Activated CD4-positive, alpha-beta T cell treated with anti-CD3 and anti-CD28 coated beads, Interleukin-2, amount 50 U/mL, for 48 hours (primary cell): Measurements from ENCODE around the gene APOL1.
"Not testable (repeated sequence)": the region's sequence is repeated elsewhere in the genome, so short reads cannot be mapped to it uniquely, and the experiment has no call there.

Source experiments
- DNase-seq, 2 experiments: peaks; one replicate each; pipeline ENCODE4 v3.0.0-alpha.2; 2020

Gene APOL1, protein sequence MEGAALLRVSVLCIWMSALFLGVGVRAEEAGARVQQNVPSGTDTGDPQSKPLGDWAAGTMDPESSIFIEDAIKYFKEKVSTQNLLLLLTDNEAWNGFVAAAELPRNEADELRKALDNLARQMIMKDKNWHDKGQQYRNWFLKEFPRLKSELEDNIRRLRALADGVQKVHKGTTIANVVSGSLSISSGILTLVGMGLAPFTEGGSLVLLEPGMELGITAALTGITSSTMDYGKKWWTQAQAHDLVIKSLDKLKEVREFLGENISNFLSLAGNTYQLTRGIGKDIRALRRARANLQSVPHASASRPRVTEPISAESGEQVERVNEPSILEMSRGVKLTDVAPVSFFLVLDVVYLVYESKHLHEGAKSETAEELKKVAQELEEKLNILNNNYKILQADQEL

DNA sequence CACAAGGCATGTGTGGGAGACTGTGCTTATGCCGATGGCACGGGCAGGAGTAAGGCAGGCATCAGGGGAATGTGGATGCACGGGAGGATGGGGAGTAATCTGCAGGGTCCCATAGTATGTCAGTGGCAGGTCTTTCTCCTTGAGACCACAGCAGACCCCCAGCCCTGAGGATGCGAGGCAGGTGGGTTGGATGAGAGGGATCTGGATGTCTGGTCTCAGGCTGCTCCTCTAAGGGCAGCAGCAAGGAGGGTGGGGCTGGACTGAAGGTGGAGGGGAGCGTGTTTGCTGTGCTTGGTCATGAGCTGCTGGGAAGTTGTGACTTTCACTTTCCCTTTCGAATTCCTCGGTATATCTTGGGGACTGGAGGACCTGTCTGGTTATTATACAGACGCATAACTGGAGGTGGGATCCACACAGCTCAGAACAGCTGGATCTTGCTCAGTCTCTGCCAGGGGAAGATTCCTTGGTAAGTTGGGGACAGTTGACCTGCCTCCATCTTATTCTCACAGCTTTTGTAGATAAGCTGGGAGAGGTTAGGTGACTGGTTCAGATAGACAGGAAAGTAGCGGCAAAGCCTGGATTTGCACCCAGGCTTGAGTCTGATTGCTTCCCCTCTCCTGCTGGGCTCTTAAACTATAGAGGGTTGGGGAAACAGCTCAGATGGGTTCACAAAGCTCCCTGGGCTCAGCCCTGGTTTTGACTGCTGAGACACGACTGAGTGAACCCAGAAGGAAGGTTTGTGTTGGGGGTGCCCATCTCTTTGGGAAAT, at the start of gene APOL1:
Gene APOL1 (plus strand): TSS at position 380 of the 769 bp plus-strand sequence. CDS start 1,823 bp downstream, outside the sequence.
- peak; percentile 46 to 62 for DNase-seq

DNA sequence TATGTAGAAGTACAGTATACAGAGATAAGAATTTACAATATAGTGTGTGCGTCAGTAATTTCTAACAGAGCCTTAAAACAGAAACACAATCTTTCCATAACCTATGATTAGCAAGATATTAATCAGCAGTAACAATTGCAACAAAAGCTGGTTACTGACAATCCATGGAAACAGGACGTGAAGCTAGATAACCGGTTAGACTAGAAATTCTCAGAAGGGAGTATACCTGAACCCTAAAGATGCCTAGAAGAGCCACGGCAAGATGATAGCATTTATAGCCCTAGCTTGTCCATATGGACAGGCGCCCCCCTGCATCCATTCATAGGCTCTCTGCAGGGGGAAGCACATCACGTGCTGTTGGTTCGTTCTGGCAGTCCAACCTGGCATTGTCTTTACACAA, 49.5 kb upstream of the APOL1 start:
- not testable (repeated sequence) for DNase-seq

DNA sequence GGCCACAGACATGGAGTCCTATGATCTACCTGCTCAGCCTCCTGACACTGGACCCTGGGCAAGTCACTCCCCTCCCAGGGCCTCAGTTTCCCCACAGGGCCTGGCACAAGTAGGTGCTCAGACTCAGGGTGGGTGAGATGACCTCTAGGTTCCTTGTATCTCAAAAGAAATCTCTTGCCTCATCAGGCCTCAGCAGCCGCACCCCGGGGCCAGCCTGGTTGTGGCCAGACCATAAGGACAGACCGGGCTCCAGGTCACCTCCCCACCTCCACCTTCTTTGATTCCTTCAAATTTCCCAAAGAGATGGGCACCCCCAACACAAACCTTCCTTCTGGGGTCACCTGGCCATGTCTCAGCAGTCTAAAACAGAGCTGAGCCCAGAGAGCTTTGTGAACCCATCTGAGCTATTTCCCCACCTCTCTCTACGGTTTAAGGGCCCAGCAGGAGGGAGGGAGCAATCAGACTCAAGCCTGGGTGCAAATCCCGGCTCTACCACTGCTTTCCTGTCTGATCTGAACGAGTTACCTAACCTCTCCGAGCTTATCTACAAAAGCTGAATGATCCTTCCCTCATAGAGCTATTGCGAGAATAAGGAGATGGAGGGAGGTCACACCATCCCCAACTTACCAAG, 48.8 kb upstream of the APOL1 start:
- DNase-seq, result no peak

DNA sequence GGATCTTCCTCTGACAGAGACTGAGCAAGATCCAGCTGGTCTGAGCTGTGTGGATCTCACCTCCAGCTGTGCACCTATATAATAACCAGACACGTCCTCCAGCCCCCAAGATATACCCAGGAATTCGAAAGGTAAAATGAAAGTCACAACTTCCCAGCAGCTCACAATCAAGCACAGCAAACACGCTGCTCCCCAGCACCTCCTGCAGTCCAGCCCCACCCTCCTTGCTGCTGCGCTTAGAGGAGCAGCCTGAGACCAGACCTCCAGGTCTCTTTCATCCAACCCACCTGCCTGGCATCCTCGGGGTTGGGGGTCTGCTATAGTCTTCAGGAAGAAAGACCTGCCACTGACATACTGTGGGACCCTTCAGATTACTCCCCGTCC, 48.3 kb upstream of the APOL1 start:
- no peak for DNase-seq

DNA sequence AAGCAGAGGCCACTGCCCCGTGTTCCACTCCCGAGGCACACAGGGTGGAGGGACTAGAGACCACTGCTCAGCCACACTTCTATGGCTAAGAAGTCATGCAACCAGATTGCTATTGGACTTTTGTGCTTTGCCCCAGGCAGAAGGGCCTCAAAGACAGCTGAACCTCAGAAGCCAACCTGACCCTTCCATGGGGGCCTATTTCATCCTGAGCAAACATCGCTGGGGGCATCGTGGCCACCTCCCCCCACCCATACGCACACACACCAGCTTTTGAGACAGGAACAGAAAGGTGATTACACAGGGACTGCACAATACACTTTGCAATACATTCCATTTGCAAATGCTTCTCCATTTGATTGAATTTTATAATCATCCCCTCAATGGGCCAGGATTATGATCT, 47.4 kb upstream of the APOL1 start:
- not testable (repeated sequence) for DNase-seq

DNA sequence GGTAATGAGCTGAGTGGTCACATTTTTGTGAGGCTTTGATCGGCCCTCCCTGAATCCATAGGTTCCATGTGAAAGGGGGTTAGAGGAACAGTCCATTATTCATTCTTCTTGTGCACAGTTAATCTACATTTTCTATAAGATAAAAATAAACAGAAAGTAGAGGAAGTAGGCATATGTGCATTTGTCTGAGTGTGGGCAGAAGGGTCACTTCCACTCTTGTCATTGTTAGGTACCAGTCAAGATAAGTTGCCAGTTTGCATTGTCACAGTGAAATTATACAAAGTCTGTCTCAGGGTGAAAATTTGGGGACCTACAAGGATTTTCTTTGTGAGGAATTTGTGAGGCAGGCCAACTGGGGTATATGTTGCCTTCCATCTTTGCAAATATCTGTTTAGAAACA, 46.7 kb upstream of the APOL1 start:
- no peak for DNase-seq

DNA sequence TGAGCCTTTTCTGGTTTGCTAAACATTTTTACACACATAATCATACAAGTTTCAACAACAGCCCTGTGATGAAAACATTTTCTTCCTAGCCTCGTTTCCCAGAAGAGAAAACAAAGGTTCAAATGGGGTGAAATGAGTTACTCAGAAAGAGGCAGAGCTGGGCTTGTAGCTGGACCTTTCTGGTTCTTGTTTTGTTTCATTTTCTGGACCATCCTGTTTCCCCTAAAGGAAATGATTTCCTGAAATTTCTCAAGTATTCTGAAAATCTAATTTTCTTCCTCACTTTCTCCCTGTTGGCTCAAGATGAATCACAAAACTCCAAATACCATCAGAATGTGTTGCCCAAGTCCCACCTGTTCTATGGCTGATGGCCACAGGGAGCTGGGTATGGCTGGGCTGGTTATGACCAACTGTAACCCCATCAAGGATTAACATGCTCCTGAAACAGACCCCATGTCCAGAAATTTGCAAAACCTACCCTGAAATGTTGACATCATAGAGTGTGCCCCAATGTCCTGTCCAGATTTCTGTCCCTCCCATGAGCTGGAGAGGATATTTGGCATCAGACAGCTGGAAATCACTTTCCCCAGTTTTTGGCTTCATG, 44.7 kb upstream of the APOL1 start:
- DNase-seq, result no peak

DNA sequence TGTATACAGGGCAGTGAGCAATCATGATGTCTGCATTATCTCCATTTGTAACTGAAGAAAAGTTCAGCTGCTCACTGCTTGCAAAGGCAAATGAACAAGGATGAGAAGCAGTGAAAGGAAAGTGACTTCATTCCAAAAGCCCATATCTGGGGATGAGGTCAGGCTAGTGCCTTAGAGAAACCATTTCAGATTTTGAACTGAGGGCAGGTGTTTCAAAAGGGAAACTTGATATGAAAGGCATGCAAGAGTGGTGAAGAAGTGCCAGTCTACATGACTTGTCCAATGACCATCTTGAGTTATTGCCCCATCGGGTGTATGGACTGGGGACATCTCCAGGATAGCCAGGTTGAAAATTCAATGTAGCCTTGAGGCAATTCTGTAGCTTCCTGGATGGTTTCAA, 44.0 kb upstream of the APOL1 start:
- DNase-seq, result no peak

DNA sequence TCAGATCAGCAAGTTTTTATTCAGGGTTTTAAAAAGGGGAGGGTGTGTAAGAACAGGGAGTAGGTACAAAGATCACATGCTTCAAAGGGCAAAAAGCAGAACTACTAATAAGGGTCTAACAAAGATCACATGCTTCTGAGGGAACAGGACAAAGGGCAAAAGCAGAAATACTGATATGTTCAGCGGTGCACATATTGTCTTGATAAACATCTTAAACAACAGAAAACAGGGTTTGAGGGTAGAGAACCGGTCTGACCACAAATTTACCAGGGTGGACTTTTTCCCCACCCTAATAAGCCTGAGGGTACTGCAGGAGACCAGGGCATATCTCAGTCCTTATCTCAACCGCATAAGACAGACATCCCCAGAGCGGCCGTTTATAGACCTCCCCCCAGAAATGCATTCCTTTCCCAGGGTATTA, 43.4 kb upstream of the APOL1 start:
- not testable (repeated sequence) for DNase-seq

DNA sequence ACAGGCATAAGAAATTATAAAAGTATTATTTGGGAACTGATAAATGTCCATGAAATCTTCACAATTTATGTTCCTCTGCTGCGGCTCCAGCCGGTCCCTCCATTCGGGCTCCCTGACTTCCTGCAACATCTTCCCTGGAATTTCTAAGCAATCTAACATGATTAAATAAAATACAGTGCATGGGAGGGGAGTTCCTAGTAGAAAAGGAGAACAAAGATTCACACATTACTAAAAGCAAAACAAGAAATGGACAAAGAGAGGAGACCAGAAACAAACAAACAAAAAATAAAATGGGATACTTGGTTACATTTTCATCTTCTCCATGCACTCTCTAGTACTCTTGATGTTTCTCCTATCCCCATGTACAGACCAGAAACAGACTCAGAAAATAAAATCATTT, 42.7 kb upstream of the APOL1 start:
- no peak for DNase-seq

DNA sequence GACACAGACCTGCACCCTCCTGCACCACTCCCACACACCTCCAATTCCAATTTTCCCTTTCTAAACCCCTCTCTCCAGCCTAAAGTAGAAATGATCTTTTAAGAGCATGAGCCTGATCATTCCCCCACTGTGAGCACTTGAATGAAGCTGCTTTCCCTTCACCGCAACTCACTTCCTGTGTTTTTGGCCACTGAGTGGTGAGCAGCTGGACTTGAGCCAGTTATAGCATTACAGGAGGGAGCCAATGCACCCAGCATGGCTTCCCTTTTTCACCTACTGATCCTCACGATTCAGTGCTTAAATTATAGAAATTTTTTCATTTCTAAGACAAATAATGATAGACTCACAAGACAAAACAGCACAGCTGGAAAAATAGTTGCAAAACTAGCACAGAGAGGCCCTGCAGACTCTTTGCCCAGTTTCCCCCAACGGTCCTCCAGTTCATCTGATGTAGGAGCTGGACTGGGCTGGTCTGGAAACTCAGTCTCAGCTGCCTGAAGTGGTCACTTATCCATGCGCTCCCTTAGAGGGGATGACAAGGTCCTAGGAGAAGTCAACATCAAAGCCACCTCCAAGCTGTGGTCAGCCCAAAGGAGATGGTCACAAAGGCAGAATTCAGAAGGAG, 41.6 kb upstream of the APOL1 start:
- DNase-seq, result no peak

DNA sequence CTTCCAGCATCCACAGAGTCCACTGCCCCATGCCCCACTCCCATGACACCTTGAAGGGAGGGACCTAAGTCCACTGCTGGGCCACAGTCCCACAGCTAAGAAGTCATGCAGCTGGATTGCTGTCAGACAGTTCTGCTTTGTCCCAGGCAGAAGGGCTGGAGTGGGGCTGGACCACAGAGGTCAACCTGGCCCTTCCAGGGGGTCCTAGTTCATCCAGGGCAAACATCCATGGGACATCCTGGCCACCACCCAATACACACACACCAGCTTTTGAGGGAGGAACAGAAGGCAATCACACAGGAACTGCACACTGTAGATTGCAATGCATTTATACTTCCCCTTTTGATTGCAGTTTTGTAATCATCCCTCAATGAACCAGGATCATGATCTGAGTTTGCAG, 40.0 kb upstream of the APOL1 start:
- DNase-seq, result no peak

DNA sequence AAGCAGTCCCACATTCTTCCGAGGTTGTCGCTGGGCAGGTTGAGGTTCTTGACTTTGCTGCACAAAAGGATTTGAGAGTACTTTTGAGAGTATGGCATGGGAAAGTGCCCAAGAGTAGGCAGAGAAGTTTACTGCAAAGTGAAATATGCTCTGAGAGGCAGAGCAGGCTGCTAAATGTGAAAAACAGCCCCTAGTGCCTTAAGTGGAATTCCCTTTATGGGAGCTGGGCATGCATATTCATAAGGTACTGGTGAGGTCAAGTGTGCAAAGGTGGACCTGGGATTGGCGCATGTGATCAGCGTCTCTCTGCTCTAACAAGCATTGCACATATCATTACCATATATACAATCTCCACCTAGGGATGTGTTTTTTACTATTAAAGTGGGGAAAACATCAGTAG, 39.3 kb upstream of the APOL1 start:
- DNase-seq, result no peak

DNA sequence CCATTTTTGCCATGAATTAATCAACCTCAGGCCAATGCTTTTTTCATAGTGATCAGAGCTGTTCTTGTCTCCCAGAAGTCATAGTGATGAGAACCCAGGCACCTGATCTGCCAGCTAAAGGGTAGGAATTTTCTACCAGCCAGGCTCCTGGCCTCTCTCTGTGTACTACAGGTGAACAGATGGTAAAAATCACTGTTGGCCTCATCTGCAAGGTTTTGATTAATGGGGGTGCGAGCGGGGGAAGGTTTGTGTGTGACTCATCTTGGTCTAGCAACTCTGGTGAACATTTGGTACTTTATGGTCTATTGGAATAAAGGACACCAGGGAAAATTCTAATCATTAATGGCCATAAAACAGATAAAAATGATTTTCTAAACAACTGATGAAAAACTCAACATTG, 37.0 kb upstream of the APOL1 start:
- no peak for DNase-seq

DNA sequence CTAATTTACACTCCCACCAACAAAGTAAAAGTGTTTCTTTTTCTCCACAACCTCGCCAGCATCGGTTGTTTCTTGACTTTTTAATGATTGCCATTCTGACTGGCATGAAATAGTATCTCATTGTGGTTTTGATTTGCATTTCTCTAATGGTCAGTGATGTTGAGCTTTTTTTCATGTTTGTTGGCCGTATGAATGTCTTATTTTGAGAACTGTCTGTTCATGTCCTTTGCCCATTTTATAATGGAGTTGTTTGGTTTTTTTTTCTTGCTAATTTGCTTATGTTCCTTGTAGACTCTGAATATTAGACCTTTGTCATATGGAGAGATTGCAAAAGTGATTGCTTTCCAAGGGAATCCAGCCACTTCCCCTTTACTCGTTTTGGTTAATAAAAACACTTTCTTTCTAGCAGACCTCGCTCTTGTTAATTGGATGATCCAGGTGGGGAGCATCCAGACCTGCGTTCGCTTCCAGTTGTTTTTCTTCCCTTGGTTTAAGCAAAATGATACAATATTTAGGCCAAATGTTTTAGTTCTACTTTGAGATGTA, 34.2 kb upstream of the APOL1 start:
- DNase-seq, result no peak

DNA sequence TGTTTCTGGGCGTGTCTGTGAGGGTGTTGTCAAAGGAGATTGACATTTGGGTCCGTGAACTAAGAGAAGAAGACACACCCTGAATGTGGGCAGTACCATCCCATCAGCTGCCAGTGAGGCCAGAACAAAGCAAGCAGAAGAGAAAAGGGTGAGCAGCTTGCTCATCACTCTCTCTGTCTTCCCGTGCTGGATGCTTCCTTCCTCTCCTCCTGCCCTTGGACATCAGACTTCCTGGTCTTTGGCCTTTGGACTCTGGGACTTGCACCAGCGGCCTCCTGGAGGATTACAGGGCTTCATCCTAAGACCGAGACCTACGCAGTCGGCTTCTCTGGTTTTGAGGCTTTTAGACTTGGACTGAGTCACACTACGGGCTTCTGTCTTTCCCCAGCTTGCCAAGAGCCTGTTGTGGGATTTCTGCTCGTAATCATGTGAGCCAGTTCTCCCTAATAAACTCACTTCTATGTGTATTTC, 32.4 kb upstream of the APOL1 start:
- DNase-seq, result no peak

DNA sequence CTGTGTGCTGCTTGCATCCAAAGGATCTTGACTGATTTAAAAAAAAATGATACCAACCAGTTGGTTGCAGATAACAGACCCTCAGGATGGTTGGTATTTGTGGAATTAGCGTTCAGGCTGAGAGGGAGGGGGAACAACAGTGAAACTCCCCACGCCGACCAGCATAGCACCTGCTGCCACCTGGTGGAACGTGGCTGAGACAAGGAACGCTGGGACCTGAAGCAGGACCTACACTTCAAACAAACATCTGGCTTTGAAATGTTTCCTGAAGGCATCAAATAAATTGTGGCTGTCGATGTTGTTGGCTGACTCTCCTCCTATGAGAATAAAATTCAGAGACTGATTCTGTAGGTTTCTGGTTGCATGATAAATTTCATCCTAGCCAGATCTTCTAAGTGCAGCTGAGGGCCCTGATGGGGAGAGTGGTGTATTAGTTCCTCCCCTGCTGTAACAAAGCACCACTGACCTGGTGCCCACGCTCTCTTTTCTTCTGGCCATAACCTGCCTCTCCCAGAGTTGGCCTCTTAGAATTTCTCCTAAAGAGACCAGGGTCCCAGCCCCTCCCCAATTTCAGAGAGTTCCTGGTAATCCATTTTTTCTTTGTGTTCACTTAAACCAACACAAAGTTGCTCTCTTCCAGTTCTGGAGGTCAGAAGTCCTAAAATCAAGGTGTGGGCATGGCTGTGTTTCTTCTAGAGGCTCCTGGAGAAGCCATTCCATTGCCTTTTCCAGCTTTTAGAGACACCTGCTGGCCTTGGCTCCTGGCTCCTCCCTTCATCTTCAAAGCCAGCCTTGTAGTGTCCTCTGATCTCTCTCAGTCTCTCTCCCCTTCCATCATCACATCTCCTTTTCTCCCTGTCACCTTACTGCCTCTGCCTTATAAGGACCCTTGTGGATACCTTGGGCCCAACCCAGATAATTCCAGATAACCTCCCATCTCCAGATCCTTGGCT, 30.9 kb upstream of the APOL1 start:
- peak; percentile 49 to 65 for DNase-seq

DNA sequence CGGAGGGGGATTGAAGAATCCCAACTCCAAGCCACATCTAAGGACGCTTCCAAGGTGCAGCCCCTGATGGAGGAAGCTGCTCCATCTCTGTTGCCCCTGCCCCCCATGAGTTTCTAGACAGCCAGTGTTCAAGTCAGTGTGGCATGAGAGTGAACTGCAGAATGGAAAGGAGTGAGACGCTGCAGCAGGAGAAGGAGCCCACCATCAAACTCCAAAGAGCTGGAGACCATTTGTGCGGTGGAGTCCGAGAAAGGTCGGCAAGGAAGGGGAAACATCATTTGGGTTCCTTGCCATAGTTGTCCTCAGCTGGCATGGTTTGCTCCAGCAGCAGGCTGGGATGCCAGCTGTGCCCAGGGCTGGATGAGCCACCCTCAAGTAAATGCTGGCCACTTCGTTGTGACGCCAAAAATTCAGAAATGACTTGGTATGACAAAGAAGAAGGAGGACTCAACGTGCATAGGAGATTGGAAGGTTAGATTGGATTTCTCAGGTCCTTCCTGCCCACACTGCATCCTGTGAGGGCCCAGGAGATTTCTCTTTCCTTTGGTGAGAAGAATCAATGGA, 30.0 kb upstream of the APOL1 start:
- DNase-seq, result no peak

DNA sequence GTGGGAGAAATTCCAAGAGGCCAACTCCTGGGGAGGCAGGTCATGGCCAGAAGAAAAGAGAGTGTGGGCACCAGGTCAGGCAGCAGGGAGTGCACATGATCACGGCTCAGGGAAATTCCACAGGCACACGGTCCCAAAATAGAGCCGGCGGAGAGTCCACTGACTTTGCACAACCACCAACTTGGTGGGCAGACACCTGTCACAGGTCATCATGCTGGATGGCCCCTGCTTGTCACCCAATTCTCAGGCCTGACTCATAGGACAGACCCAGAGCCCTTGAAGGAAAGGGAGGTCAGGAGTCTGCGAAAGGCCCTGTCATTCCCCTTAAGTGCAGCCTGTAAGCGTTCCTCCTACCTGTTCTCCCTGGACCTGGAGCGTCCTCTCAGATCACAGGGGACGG, 29.4 kb upstream of the APOL1 start:
- no peak for DNase-seq

DNA sequence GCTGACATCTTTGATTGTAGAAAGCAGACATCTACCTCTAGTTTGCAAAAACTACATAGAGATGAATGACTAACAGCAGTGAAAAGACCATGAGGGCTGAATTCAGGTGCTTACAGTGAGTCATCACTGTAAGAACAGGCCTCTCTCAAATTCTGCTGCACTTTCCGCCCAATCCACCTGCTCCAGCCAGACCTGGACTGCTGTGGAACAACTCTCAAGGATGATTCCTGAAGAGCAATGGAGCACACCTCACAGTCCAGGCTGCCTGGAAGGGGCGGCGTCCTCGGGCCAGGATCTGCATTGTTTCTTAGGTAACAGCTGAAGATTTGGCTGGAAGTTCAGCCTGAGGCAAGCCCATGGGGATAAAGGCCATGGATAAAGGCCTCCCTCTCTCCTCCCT, 28.7 kb upstream of the APOL1 start:
- DNase-seq, result no peak

DNA sequence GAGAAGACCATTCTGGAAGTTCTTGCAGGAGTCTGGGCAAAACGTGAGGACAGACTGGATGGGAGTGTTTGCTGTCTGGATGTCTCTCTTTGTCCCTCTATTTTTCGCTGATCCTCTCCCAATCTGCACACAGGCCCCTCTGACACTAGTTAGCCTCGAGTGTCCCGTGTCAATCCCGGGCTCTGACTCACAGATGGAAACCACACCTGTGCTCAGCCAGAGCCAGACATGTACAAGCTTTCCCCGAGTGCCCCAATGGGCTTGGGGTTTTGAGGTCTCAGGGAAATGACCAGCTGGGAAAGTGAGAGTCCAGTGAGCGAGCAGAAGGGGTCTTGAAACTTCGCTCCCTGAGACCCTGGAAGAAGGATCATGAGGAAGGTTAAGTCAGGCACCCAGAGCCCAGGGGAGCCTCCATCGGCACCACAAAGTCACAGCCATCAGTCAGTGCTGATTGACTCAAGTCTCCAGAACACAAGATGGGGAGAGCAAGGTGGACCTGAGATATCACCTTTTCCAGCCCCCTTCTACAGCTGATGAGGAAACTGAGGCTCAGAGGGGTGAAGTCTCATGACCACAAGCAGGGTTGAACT, 27.5 kb upstream of the APOL1 start:
- DNase-seq, result no peak
